ENCODE data around the gene HHATL.

- TF ChIP-seq POLR2AphosphoS5 (IDR thresholded peaks at IDR 0.05), result no peak
- TF ChIP-seq, protein P1, sequence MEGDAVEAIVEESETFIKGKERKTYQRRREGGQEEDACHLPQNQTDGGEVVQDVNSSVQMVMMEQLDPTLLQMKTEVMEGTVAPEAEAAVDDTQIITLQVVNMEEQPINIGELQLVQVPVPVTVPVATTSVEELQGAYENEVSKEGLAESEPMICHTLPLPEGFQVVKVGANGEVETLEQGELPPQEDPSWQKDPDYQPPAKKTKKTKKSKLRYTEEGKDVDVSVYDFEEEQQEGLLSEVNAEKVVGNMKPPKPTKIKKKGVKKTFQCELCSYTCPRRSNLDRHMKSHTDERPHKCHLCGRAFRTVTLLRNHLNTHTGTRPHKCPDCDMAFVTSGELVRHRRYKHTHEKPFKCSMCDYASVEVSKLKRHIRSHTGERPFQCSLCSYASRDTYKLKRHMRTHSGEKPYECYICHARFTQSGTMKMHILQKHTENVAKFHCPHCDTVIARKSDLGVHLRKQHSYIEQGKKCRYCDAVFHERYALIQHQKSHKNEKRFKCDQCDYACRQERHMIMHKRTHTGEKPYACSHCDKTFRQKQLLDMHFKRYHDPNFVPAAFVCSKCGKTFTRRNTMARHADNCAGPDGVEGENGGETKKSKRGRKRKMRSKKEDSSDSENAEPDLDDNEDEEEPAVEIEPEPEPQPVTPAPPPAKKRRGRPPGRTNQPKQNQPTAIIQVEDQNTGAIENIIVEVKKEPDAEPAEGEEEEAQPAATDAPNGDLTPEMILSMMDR (IDR thresholded peaks at IDR 0.05), result no peak
Measured at GRCh38 chr3:42688487-42689420, 13.8 kb downstream of the HHATL start.

All from suprapubic skin (tissue), 3 donors.